PC-3 (cell line): Measurements from ENCODE around the gene ZNF625. TPM values are rescaled to one million over a fixed set of nuclear protein-coding genes. Genes with fewer than 3 reads are reported as not detected.

ENCODE experiments used
- ATAC-seq: fragments of 200-7000 bp; cut with Tn5 transposase; 2 replicates; pipeline ENCODE4 v1.9.1; 2020; ENCODE audit warnings: mild to moderate bottlenecking, moderate library complexity
- BruUV-seq: library from RNA; stranded (reverse); fragments of 400-500 nt; replicated peaks from 2 replicates; lab custom pipeline; 2021; lab: Mats Ljungman, UMichigan
- CTCF ChIA-PET: fragments of 300-600 bp; sonication (Branson Sonifier 250); formaldehyde crosslinking; loops from one replicate; lab custom pipeline; 2022; ENCODE audit warnings: antibody characterized with exemption; lab: Charles Lee
- POLR2A ChIA-PET: fragments of 300-600 bp; sonication (Branson Sonifier 250); formaldehyde crosslinking; loops from one replicate; lab custom pipeline; 2022; ENCODE audit warnings: antibody characterized with exemption; ENCODE audit not compliant: unreplicated experiment; lab: Charles Lee
- DNase-seq: peaks from one replicate; pipeline ENCODE4 v3.0.0-alpha.2; 2015
- H2AFZ ChIP-seq: fragments of 300-600 bp; sonication (generic); 2 replicates; pipeline ENCODE4 v1.6.0; 2016; ENCODE audit warnings: antibody characterized with exemption, low read length
- H3F3A ChIP-seq: fragments of 300-600 bp; sonication (generic); one replicate; pipeline ENCODE4 v1.6.0; 2017; ENCODE audit warnings: antibody characterized with exemption, low read length, control low read depth, mild to moderate bottlenecking; ENCODE audit not compliant: unreplicated experiment
- H3K27ac ChIP-seq: fragments of 300-600 bp; sonication (generic); 2 replicates; pipeline ENCODE4 v1.5.1; 2016; ENCODE audit warnings: mild to moderate bottlenecking, low read length
- H3K27me3 ChIP-seq: fragments of 300-600 bp; sonication (generic); 2 replicates; pipeline ENCODE4 v1.6.1; 2016; ENCODE audit warnings: low read length, mixed read lengths
- H3K36me3 ChIP-seq: fragments of 300-600 bp; sonication (generic); 2 replicates; pipeline ENCODE4 v1.6.1; 2016; ENCODE audit warnings: low read depth, mixed run types, low read length, mixed read lengths
- H3K4me1 ChIP-seq: fragments of 300-600 bp; sonication (generic); 2 replicates; pipeline ENCODE4 v1.5.1; 2016; ENCODE audit warnings: low read length; ENCODE audit not compliant: insufficient read depth
- H3K4me2 ChIP-seq: fragments of 300-600 bp; sonication (generic); 2 replicates; pipeline ENCODE4 v1.6.0; 2016; ENCODE audit warnings: low read length
- H3K4me3 ChIP-seq: fragments of 300-600 bp; sonication (generic); 2 replicates; pipeline ENCODE4 v1.5.1; 2016; ENCODE audit warnings: mild to moderate bottlenecking, low read length, mixed read lengths
- H3K79me2 ChIP-seq: fragments of 300-600 bp; sonication (generic); 2 replicates; pipeline ENCODE4 v1.6.1; 2017; ENCODE audit warnings: low read length, mixed read lengths
- H3K9ac ChIP-seq: fragments of 300-600 bp; sonication (generic); 2 replicates; pipeline ENCODE4 v1.6.0; 2016; ENCODE audit warnings: mild to moderate bottlenecking, low read length
- H3K9me2 ChIP-seq: fragments of 300-600 bp; sonication (generic); replicated peaks from 2 replicates; pipeline ENCODE4 v1.6.1; 2016; ENCODE audit warnings: mixed run types, low read length, mixed read lengths
- H3K9me3 ChIP-seq: fragments of 300-600 bp; sonication (generic); 2 replicates; pipeline ENCODE4 v1.6.1; 2016; ENCODE audit warnings: low read length, mixed read lengths
- H4K20me1 ChIP-seq: fragments of 300-600 bp; sonication (generic); 2 replicates; pipeline ENCODE4 v1.6.1; 2016; ENCODE audit warnings: low read length, mixed read lengths
- EZH2 ChIP-seq: fragments of 300-600 bp; sonication (generic); IDR thresholded peaks from one replicate; pipeline ENCODE4 v1.6.1; 2017; ENCODE audit warnings: antibody characterized with exemption, mild to moderate bottlenecking, low read length; ENCODE audit not compliant: unreplicated experiment
- EZH2phosphoT487 ChIP-seq: fragments of 300-600 bp; sonication (generic); IDR thresholded peaks from 2 replicates; pipeline ENCODE4 v1.6.1; 2018; ENCODE audit warnings: mild to moderate bottlenecking, antibody characterized with exemption, low read length, borderline replicate concordance
- intact Hi-C: fragments of 100-400 bp; cut with micrococcal nuclease; formaldehyde crosslinking; loops from 2 replicates; pipeline ENCODE4 v1.9.0; 2023
- total RNA-seq: library from RNA; depleted of rRNA; stranded (reverse); fragments of >200 nt; gene quantifications from 2 replicates; pipeline ENCODE4 v1.2.3, GENCODE V29; 2014
- TF ChIP-seq, protein P1 (sequence below): fragments of 300-600 bp; sonication (generic); conservative IDR thresholded peaks from 2 replicates; pipeline ENCODE4 v1.5.1; 2017; ENCODE audit warnings: antibody characterized with exemption, low read depth, mild to moderate bottlenecking, low read length

Gene ZNF625
- total RNA-seq, 1 experiment from 2014 or later: 7.7 TPM

DNA sequence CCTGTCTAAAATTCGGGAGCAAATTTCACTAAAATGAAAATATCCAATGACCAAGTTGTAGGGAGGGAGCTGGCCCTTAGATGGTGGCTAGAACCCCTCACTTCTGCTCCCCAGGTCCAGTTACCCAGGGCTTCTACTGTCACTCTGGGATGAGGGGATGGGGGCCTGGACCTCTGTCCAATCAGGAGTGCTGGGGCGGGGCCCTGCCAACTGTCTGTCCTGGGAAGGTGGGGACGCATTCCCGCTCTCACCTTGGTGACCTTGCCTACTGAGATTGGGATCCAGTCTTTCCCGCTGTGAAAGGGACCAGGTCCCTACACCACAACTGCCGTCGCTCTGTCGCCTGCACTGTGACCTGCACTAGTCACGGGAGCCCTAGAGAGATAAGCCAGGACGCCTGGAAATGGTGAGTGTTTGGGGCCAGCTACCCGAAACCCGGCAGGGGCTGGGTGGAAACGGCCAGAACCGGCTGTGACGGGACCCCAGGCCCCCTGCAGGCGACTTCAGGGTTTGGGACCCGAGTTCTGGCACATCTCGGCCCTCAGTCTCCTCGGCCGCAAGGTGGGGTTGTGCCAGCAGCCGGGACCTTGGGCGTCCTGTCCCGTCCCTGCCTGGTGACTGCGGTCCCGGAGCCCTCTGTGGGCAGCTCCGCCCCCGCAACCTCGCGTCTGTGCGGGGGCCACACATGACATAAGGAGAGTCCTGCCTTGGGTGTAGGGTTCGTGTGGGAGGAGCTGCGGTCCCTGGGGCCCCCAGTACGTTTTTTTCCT, 39.1 kb downstream of the ZNF625 start:
- no peak for ATAC-seq
- CTCF ChIA-PET: no interaction called here
- H2AFZ ChIP-seq: no peak overlapping the region
- H3K79me2 ChIP-seq: no peaks in the 10 kb centered on the region
- no peak for DNase-seq
- no peak overlapping the region for H3K27ac ChIP-seq
- H3K4me2 ChIP-seq: no peak overlapping the region
- H3K27me3 ChIP-seq: no peaks in the 10 kb centered on the region
- peaks cover 19% of the 10 kb centered on the region for H3K9me3 ChIP-seq
- no peaks in the 10 kb centered on the region; the same call in 1 of the 2 replicates for H3K36me3 ChIP-seq
- BruUV-seq: no TSS peak
- no peaks in the 10 kb centered on the region for H4K20me1 ChIP-seq
- TF ChIP-seq EZH2: no peak
- TF ChIP-seq, protein P1, sequence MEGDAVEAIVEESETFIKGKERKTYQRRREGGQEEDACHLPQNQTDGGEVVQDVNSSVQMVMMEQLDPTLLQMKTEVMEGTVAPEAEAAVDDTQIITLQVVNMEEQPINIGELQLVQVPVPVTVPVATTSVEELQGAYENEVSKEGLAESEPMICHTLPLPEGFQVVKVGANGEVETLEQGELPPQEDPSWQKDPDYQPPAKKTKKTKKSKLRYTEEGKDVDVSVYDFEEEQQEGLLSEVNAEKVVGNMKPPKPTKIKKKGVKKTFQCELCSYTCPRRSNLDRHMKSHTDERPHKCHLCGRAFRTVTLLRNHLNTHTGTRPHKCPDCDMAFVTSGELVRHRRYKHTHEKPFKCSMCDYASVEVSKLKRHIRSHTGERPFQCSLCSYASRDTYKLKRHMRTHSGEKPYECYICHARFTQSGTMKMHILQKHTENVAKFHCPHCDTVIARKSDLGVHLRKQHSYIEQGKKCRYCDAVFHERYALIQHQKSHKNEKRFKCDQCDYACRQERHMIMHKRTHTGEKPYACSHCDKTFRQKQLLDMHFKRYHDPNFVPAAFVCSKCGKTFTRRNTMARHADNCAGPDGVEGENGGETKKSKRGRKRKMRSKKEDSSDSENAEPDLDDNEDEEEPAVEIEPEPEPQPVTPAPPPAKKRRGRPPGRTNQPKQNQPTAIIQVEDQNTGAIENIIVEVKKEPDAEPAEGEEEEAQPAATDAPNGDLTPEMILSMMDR: no peak
- no peak for TF ChIP-seq EZH2phosphoT487
- no peak overlapping the region for H3K4me3 ChIP-seq
- H3K4me1 ChIP-seq: no peaks in the 10 kb centered on the region
- no peak overlapping the region for H3K9ac ChIP-seq
- H3F3A ChIP-seq: no peaks in the 10 kb centered on the region
- intact Hi-C loops: no loop called here
- no peaks in the 10 kb centered on the region for H3K9me2 ChIP-seq
- POLR2A ChIA-PET: no interaction called here

DNA sequence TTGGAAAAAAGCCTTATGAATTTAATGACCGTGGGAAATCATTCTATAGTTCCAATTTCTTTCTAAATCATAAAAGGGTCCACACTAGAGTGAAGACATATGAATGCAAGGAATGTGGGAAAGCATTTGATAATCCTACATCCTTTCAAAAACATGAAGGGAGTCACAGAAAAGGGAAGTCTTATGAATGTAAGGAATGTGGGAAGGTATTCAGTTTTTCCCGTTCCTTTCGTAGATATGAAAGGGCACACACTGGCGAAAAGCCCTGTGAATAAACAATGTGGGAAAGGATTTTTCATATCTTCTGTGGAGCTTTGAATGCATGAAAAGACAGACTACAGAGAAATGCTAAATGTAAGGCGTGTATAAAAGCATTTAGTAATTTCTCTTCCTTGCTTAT, 43.4 kb downstream of the ZNF625 start:
- ChIA-PET POLR2A (no interaction called here), CTCF (no interaction called here)
- no peaks in the 10 kb centered on the region for H3K27me3 ChIP-seq
- peaks cover 12% of the 10 kb centered on the region; the same call in 1 of the 2 replicates for H3K36me3 ChIP-seq
- no peak overlapping the region for H3K4me3 ChIP-seq
- no peak overlapping the region for H3K4me2 ChIP-seq
- H3K27ac ChIP-seq: no peak overlapping the region
- H4K20me1 ChIP-seq: no peaks in the 10 kb centered on the region
- H2AFZ ChIP-seq: no peak overlapping the region
- no peaks in the 10 kb centered on the region for H3F3A ChIP-seq
- ATAC-seq (no peak), DNase-seq (no peak)
- H3K9me2 ChIP-seq: no peaks in the 10 kb centered on the region
- no TSS peak for BruUV-seq
- no peaks in the 10 kb centered on the region for H3K4me1 ChIP-seq
- TF ChIP-seq, protein P1: no peak
- H3K9me3 ChIP-seq: peaks cover 36% of the 10 kb centered on the region
- no peaks in the 10 kb centered on the region for H3K79me2 ChIP-seq
- no peak overlapping the region for H3K9ac ChIP-seq
- intact Hi-C loops: no loop called here

DNA sequence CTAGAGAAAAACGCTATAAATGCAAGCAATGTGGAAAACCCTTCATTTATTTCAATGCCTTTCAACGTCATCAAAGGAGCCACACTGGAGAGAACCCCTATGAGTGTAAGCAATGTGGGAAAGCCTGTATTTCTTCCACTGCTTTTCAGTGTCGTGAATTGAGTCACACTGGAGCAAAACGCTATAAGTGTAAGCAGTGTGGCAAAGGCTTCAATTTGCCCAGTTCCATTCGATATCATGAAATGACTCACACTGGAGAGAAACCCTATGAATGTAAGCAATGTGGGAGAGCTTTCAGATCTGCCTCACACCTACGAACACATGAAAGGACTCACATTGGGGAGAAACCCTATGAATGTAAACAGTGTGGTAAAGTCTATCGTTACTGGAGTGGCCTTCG, 43.8 kb downstream of the ZNF625 start:
- Histone ChIP-seq H3K27me3 (no peaks in the 10 kb centered on the region), H3K9me3 (peaks cover 36% of the 10 kb centered on the region), H3K4me2 (no peak overlapping the region), H2AFZ (no peak overlapping the region), H4K20me1 (no peaks in the 10 kb centered on the region), H3K9me2 (no peaks in the 10 kb centered on the region), H3K36me3 (peaks cover 12% of the 10 kb centered on the region; the same call in 1 of the 2 replicates), H3K9ac (no peak overlapping the region), H3K27ac (no peak overlapping the region), H3K79me2 (no peaks in the 10 kb centered on the region), H3K4me3 (no peak overlapping the region), H3F3A (no peaks in the 10 kb centered on the region), H3K4me1 (no peaks in the 10 kb centered on the region)
- intact Hi-C loops: no loop called here
- ATAC-seq (no peak), DNase-seq (no peak)
- CTCF ChIA-PET: no interaction called here
- TF ChIP-seq EZH2 (no peak), EZH2phosphoT487 (no peak)
- TF ChIP-seq, protein P1: no peak
- BruUV-seq: no TSS peak
- POLR2A ChIA-PET: no interaction called here
